ENCODE measurements around the gene FBXL7.

Gene FBXL7

GRCh38 chr5:15902066-15902465 lies 402.1 kb downstream of the FBXL7 start:
- H3K9ac ChIP-seq (ENCODE audit: low read length in 5 of 5): no peak overlapping the region
- H3K36me3 ChIP-seq (ENCODE audit: control insufficient read depth in 5 of 5, insufficient read depth in 5 of 5, low read length in 5 of 5): no peaks in the 10 kb centered on the region
- peaks cover 0 to 46% (median 25%) of the 10 kb centered on the region in 5 donors for H3K4me1 ChIP-seq (ENCODE audit: control insufficient read depth in 5 of 5, insufficient read depth in 5 of 5, low read length in 5 of 5)
- no peaks in the 10 kb centered on the region for H3K9me3 ChIP-seq (ENCODE audit: control insufficient read depth in 5 of 5, low read length in 5 of 5)
- H3K27ac ChIP-seq (ENCODE audit: low read depth, low read length): no peak overlapping the region
- H3K27me3 ChIP-seq (ENCODE audit: control insufficient read depth in 5 of 5, insufficient read depth in 4 of 5, low read length in 5 of 5): no peaks in the 10 kb centered on the region
- H3K4me3 ChIP-seq (ENCODE audit: low read depth in 1 of 5, low read length in 5 of 5): peak overlapping the region in 1 of 5 donors; percentile 24

- Histone ChIP-seq H3K9ac (ENCODE audit: low read length in 5 of 5) (peak overlapping the region in 1 of 5 donors; percentile 26), H3K4me3 (ENCODE audit: low read depth in 1 of 5, low read length in 5 of 5) (no peak overlapping the region), H3K27ac (ENCODE audit: low read depth, low read length) (no peak overlapping the region), H3K36me3 (ENCODE audit: control insufficient read depth in 5 of 5, insufficient read depth in 5 of 5, low read length in 5 of 5) (no peaks in the 10 kb centered on the region), H3K4me1 (ENCODE audit: control insufficient read depth in 5 of 5, insufficient read depth in 5 of 5, low read length in 5 of 5) (peaks cover 0 to 43% (median 21%) of the 10 kb centered on the region in 5 donors), H3K9me3 (ENCODE audit: control insufficient read depth in 5 of 5, low read length in 5 of 5) (no peaks in the 10 kb centered on the region), H3K27me3 (ENCODE audit: control insufficient read depth in 5 of 5, insufficient read depth in 4 of 5, low read length in 5 of 5) (no peaks in the 10 kb centered on the region)
These were observed 405.2 kb downstream of the FBXL7 start for GRCh38 chr5:15904899-15905830.

- no peaks in the 10 kb centered on the region for H3K27me3 ChIP-seq (ENCODE audit: control insufficient read depth in 5 of 5, insufficient read depth in 4 of 5, low read length in 5 of 5)
- H3K9me3 ChIP-seq (ENCODE audit: control insufficient read depth in 5 of 5, low read length in 5 of 5): no peaks in the 10 kb centered on the region
- H3K36me3 ChIP-seq (ENCODE audit: control insufficient read depth in 5 of 5, insufficient read depth in 5 of 5, low read length in 5 of 5): no peaks in the 10 kb centered on the region
- H3K4me3 ChIP-seq (ENCODE audit: low read depth in 1 of 5, low read length in 5 of 5): peak overlapping the region; percentile 28 to 50 (median 30)
- peak overlapping the region in 2 of 5 donors; percentile 21 to 32 for H3K9ac ChIP-seq (ENCODE audit: low read length in 5 of 5)
- H3K27ac ChIP-seq (ENCODE audit: low read depth, low read length): no peak overlapping the region
- peaks cover 0 to 17% (median 12%) of the 10 kb centered on the region in 5 donors for H3K4me1 ChIP-seq (ENCODE audit: control insufficient read depth in 5 of 5, insufficient read depth in 5 of 5, low read length in 5 of 5)
These were observed 414.7 kb downstream of the FBXL7 start for GRCh38 chr5:15914638-15915037.

- H3K27me3 ChIP-seq (ENCODE audit: control insufficient read depth in 5 of 5, insufficient read depth in 4 of 5, low read length in 5 of 5): no peaks in the 10 kb centered on the region
- H3K4me3 ChIP-seq (ENCODE audit: low read depth in 1 of 5, low read length in 5 of 5): no peak overlapping the region
- no peak overlapping the region for H3K9ac ChIP-seq (ENCODE audit: low read length in 5 of 5)
- H3K9me3 ChIP-seq (ENCODE audit: control insufficient read depth in 5 of 5, low read length in 5 of 5): no peaks in the 10 kb centered on the region
- no peak overlapping the region for H3K27ac ChIP-seq (ENCODE audit: low read depth, low read length)
- H3K36me3 ChIP-seq (ENCODE audit: control insufficient read depth in 5 of 5, insufficient read depth in 5 of 5, low read length in 5 of 5): peaks cover 0 to 15% (median 9%) of the 10 kb centered on the region in 5 donors
- no peaks in the 10 kb centered on the region for H3K4me1 ChIP-seq (ENCODE audit: control insufficient read depth in 5 of 5, insufficient read depth in 5 of 5, low read length in 5 of 5)
These were observed 426.6 kb downstream of the FBXL7 start for GRCh38 chr5:15926586-15926985.

GRCh38 chr5:15927710-15928380 lies 427.9 kb downstream of the FBXL7 start:
- Histone ChIP-seq H3K36me3 (ENCODE audit: control insufficient read depth in 5 of 5, insufficient read depth in 5 of 5, low read length in 5 of 5) (peaks cover 0 to 15% (median 9%) of the 10 kb centered on the region in 5 donors), H3K4me3 (ENCODE audit: low read depth in 1 of 5, low read length in 5 of 5) (no peak overlapping the region), H3K4me1 (ENCODE audit: control insufficient read depth in 5 of 5, insufficient read depth in 5 of 5, low read length in 5 of 5) (peaks cover 0 to 3% (median 0%) of the 10 kb centered on the region in 5 donors), H3K9ac (ENCODE audit: low read length in 5 of 5) (no peak overlapping the region), H3K27me3 (ENCODE audit: control insufficient read depth in 5 of 5, insufficient read depth in 4 of 5, low read length in 5 of 5) (no peaks in the 10 kb centered on the region), H3K27ac (ENCODE audit: low read depth, low read length) (no peak overlapping the region), H3K9me3 (ENCODE audit: control insufficient read depth in 5 of 5, low read length in 5 of 5) (no peaks in the 10 kb centered on the region)

- Histone ChIP-seq H3K9ac (ENCODE audit: low read length in 5 of 5) (no peak overlapping the region), H3K4me3 (ENCODE audit: low read depth in 1 of 5, low read length in 5 of 5) (no peak overlapping the region), H3K4me1 (ENCODE audit: control insufficient read depth in 5 of 5, insufficient read depth in 5 of 5, low read length in 5 of 5) (peaks cover 0 to 9% (median 0%) of the 10 kb centered on the region in 5 donors), H3K9me3 (ENCODE audit: control insufficient read depth in 5 of 5, low read length in 5 of 5) (no peaks in the 10 kb centered on the region), H3K27ac (ENCODE audit: low read depth, low read length) (no peak overlapping the region), H3K27me3 (ENCODE audit: control insufficient read depth in 5 of 5, insufficient read depth in 4 of 5, low read length in 5 of 5) (no peaks in the 10 kb centered on the region), H3K36me3 (ENCODE audit: control insufficient read depth in 5 of 5, insufficient read depth in 5 of 5, low read length in 5 of 5) (peaks cover 0 to 15% (median 9%) of the 10 kb centered on the region in 5 donors)
These were observed 429.8 kb downstream of the FBXL7 start for GRCh38 chr5:15929611-15930263.

- H3K9me3 ChIP-seq (ENCODE audit: control insufficient read depth in 5 of 5, low read length in 5 of 5): peaks cover 0 to 6% (median 4%) of the 10 kb centered on the region in 5 donors
- H3K36me3 ChIP-seq (ENCODE audit: control insufficient read depth in 5 of 5, insufficient read depth in 5 of 5, low read length in 5 of 5): peaks cover 0 to 27% (median 22%) of the 10 kb centered on the region in 5 donors
- no peak overlapping the region for H3K4me3 ChIP-seq (ENCODE audit: low read depth in 1 of 5, low read length in 5 of 5)
- peaks cover 0 to 9% (median 0%) of the 10 kb centered on the region in 5 donors for H3K4me1 ChIP-seq (ENCODE audit: control insufficient read depth in 5 of 5, insufficient read depth in 5 of 5, low read length in 5 of 5)
- no peak overlapping the region for H3K27ac ChIP-seq (ENCODE audit: low read depth, low read length)
- no peak overlapping the region for H3K9ac ChIP-seq (ENCODE audit: low read length in 5 of 5)
- H3K27me3 ChIP-seq (ENCODE audit: control insufficient read depth in 5 of 5, insufficient read depth in 4 of 5, low read length in 5 of 5): no peaks in the 10 kb centered on the region
These were observed 432.1 kb downstream of the FBXL7 start for GRCh38 chr5:15932066-15932465.

- Histone ChIP-seq H3K4me1 (ENCODE audit: control insufficient read depth in 5 of 5, insufficient read depth in 5 of 5, low read length in 5 of 5) (peaks cover 0 to 9% (median 0%) of the 10 kb centered on the region in 5 donors), H3K27me3 (ENCODE audit: control insufficient read depth in 5 of 5, insufficient read depth in 4 of 5, low read length in 5 of 5) (no peaks in the 10 kb centered on the region), H3K9ac (ENCODE audit: low read length in 5 of 5) (no peak overlapping the region), H3K27ac (ENCODE audit: low read depth, low read length) (no peak overlapping the region), H3K4me3 (ENCODE audit: low read depth in 1 of 5, low read length in 5 of 5) (no peak overlapping the region), H3K36me3 (ENCODE audit: control insufficient read depth in 5 of 5, insufficient read depth in 5 of 5, low read length in 5 of 5) (peaks cover 0 to 29% (median 27%) of the 10 kb centered on the region in 5 donors), H3K9me3 (ENCODE audit: control insufficient read depth in 5 of 5, low read length in 5 of 5) (peaks cover 0 to 6% (median 4%) of the 10 kb centered on the region in 5 donors)
These were observed 433.6 kb downstream of the FBXL7 start for GRCh38 chr5:15933259-15934207.
